22Rv1 (cell line): ENCODE measurements around the gene TEX261.

Experiments
- ZFX ChIP-seq: fragments of 450-650 bp; IDR thresholded peaks from 2 replicates; pipeline ENCODE4 v1.6.1; 2017; ENCODE audit warnings: antibody characterized with exemption, borderline replicate concordance
- TF ChIP-seq, protein P1 (sequence below): fragments of 450-650 bp; IDR thresholded peaks from 2 replicates; pipeline ENCODE4 v1.5.1; 2017; ENCODE audit warnings: mild to moderate bottlenecking

GRCh38 chr2:71004857-71005256, 10.2 kb upstream of the TEX261 start:
- TF ChIP-seq, protein P1, sequence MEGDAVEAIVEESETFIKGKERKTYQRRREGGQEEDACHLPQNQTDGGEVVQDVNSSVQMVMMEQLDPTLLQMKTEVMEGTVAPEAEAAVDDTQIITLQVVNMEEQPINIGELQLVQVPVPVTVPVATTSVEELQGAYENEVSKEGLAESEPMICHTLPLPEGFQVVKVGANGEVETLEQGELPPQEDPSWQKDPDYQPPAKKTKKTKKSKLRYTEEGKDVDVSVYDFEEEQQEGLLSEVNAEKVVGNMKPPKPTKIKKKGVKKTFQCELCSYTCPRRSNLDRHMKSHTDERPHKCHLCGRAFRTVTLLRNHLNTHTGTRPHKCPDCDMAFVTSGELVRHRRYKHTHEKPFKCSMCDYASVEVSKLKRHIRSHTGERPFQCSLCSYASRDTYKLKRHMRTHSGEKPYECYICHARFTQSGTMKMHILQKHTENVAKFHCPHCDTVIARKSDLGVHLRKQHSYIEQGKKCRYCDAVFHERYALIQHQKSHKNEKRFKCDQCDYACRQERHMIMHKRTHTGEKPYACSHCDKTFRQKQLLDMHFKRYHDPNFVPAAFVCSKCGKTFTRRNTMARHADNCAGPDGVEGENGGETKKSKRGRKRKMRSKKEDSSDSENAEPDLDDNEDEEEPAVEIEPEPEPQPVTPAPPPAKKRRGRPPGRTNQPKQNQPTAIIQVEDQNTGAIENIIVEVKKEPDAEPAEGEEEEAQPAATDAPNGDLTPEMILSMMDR = no peak
- no peak for TF ChIP-seq ZFX
